Daoy (cell line): ENCODE measurements around the gene SPACA7. TPM values are rescaled to one million over a fixed set of nuclear protein-coding genes. Genes with fewer than 3 reads are reported as not detected.
"Not testable (repeated sequence)": the region's sequence is repeated elsewhere in the genome, so short reads cannot be mapped to it uniquely, and the experiment has no call there.

Experiments
- DNase-seq: peaks from one replicate; pipeline ENCODE4 v3.0.0-alpha.2; 2015; ENCODE audit warnings: low read depth
- total RNA-seq: library from RNA; depleted of rRNA; stranded (reverse); fragments of >200 nt; shearing (Covaris generic); gene quantifications from 2 replicates; pipeline ENCODE4 v1.2.3, GENCODE V29; 2014

The SPACA7 gene
- total RNA-seq, 1 experiment from 2014 or later = not detected

DNA sequence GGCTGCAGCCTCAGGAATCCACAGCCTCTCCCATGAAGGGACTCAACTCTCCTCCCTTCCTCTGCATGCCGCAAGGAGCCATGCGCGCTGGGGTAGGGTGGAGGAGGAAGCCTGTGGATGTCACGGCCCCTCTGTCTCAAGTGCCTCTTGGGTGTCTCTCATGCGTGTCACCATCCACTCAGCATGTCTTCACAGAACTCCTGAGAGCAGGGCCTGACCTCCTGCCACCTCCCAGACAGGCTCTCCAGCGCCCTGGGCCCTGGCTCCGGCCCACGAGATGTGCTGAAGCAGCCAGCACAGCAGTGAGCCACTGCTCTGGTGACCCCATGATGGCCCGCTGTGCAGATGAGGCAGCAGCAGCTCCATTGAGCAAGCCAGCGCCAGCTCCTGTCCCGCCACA is 25.9 kb upstream of the SPACA7 start:
- no peak for DNase-seq

DNA sequence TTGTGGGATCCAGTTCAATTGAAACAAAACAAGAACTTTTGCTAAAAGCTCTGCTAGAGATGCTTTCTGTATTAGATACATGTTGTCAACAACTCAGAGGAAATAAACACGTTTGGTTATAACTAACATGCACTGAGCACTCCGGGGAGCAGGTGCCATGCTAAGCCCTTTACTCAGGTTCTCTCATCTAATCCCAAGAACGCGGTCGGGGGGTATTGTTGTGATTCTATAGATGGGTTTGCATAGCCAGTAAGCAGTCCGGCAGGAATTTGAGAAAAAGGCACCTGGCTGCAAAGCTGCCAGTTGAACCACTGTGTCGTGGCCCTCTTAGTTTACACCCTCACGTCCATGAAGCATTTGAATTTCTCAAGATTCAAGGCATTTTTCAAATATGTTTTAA is 24.3 kb upstream of the SPACA7 start:
- no peak for DNase-seq

DNA sequence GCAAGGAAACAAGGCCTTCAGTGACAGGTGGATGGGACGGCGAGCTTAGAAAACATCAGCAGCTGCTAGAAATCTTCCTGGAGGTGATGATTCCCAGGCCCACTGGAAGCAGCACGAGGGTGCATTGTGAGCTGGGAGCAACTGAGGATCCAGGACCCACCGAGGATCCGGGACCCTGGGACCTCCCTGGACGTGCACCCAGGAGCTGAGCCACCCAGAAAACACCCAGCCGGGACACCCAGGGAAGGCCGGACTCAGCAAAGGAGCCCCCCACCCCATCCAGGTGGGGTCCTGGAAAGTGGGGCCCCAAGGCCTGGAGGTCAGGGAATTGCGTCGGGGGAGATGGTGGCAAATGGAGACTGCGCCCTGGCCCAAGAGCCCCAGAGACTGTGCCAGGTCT is 22.3 kb upstream of the SPACA7 start:
- no peak for DNase-seq

DNA sequence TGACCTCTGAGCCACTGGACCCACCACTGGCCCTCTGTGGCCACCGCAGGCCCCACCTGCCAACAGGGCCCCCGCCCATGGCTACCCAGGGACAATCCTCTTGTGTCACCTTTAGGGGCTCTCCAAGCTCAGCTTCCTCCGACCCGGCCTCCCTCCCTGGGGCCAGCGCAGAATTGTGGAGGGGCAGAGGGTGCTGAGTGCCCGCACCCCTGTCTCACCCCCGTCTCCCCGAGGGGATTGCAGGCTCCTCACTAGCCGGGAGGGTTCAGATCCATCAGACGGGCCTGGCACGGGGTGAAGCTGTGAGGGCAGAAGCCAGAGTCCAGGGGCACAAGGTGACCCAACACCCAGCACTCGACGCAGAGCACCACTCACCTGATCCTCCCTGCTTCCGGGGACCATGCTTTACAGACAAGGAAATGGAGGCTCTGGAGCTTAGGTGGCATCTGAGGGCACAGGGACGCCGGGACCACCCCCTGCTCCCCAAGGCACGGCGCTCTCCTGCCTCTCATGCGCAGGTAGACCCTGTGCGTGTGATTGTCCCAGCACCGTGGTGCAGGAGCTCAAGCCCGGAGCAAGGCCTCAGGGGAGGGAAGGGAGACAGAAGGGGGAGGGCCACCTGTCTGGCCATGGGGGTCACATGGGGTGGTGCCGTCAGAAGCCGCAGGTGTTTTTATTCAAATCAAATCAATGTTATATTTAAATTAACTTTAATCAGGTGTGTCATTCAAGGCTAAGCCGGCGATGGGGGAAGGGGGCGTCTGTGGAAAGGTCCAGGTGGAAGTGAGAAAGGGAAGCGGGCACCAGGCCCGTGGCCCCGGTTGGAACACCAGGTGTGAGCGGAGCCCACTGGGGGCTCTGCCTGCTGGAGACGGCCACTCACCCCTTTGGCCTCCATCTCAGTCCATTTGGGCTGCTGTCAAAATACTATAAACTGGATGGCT is 21.6 kb upstream of the SPACA7 start:
- no peak for DNase-seq

DNA sequence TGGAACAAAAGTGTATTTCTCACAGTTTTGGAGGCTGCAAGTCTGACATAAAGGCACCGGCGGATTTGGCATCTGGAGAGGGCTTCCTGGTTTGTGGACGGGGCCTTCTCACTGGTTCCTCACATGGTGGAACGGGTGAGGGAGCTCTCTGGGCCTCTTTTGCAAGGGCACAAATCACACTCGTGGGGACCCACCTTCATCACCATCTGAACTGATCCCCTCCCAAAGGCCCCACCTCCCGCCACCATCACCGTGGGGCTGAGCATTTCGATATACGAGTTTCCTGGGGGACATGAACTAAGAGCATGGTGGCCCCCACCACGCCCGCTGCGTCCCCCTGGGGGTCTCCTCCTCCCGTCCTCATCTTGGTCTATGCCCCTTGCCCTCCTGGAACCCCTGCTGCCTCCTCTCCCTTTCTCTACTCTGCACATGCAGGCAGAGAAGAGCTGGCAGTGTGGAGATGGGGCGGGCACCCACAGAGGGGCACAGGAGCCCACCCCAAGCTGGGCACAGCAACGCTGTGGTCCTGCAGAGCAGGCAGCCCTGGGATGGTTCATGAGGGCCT is 20.8 kb upstream of the SPACA7 start:
- no peak for DNase-seq

DNA sequence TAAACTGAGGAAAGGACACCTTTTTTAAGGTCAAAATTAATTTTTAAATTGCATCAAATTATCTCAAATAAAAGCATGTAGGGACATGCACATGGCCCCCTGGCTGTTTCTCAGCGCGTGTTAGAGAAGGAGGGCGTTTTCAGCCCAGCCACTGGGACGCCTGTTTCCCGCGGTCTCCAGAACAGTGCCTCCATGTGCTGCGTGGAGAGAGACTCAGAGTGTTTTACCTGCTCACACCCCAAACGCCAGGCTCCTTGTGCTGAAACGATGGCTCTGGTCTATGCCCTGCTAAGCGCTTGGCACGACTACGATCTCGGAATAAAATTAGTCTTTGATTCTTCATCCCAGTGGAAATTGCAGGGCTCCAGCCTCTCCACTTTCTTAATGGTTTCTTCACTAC is 20.0 kb upstream of the SPACA7 start:
- no peak for DNase-seq

DNA sequence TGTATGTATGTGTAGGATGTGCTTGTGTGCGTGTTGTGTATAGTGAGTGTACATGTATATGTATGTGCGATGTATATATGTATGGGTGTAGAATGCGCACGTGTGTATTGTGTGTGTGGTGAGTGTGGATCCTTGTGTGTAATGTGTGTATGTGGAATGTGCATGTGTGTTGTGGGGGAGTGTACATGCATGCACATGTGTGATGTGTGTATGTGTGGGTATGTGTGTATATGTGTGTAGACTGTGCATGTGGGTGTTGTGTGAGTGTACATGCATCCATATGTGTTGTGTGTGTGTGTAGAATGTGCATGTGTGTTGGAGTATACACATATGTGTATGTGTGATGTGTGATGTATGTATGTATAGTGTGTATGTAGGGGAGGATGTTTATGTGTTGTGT is 18.0 kb upstream of the SPACA7 start:
- DNase-seq = no peak

DNA sequence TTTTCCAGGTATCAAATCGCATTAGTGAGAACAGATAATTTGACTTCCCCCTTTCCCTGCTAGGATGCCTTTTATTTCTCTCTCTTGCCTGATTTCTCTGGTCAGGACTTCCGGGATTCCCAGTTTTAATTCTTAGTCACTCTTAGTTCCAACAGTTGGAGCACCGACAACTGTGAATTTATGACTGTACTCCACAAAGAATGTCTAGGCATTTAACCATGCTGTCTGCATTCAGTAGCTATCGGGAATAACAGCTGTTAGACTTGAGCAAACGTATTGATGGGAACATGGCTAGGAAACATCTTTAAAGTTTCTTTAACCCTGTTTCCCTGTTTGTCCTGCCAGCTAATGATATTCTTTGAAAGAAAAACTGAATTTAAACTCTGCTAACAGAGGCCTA is 14.1 kb upstream of the SPACA7 start:
- no peak for DNase-seq

DNA sequence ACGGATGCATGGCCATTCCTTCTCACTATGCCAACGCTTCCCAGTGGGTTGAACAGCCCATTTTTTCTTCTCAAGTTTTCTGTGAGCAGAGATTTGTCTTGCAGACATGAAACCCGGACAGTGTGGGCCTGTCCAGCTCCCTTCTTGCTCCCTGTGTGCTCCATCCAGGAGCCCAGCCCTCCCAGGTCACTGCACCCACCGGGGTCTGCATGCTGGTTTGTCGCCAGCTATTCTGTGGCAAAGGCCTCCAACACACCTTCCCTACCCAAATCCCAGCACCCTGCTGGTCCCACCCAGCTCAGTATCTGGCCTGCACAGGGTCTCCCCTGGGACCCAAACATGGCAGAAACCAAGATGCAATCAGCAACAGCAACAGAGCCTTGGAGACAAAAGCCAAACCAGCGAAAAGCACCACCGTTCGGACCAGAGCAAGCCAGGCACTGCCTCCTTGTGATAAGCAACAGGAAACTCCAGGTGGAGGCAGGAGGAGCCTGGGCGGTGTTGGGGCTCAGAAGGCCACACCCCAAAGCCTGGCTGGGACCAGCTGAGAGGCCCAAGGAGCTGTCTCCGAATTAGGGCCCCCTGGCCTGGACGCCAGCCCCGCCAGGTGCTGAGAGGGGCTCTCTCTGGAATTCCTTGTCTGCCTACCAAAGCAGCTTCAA is 12.2 kb upstream of the SPACA7 start:
- DNase-seq = no peak

DNA sequence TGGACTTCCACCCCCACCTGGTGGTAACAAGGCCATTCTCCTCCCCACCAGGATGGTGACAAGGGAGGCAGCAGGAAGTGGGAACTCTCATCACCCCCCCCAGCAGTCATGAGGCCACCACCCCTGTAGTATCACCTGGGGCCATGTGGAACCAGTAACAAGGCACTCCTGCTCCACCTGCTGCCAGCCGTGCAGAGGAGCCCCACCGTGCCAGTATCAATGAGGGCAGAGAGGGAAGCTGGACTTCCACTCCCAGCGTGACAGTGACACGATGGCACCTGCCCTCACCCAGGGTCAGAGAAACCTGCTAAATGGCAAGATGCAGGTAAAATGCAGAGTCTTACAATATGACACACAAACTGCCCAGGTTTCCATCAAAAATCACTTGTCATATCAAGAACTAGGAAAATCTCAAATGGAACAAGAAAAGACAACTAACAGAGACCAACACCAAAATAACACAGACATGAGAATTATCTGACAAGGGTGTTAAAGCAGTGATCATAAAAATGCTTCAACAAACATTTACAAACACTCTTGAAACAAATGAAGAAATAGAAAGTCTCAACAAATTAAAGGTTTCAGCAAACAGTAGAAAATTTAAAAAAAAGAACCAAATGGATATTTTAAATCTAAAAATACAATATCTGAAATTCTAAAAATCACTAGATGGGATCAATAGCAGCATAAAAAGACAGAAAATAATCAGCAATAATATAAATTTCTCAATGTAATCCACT is 9.1 kb upstream of the SPACA7 start:
- no peak for DNase-seq

DNA sequence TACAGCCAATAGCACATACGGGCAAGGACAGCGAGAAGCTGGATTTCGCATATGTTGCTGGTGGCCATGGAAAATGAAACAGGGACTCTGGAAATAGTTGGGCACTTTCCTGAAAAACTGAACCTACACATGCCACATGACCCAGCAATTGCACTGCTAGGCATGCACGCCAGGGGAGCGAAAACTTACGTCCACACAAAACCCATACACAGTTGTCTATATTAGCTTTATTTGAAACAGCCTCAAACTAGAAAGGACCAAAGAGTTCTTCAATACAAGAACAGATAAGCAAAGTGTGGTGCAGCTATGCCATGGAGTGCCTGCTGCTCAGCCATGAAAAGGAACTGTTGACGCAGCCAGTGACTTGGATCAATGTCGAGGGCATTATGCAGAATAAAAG is 7.3 kb upstream of the SPACA7 start:
- no peak for DNase-seq

DNA sequence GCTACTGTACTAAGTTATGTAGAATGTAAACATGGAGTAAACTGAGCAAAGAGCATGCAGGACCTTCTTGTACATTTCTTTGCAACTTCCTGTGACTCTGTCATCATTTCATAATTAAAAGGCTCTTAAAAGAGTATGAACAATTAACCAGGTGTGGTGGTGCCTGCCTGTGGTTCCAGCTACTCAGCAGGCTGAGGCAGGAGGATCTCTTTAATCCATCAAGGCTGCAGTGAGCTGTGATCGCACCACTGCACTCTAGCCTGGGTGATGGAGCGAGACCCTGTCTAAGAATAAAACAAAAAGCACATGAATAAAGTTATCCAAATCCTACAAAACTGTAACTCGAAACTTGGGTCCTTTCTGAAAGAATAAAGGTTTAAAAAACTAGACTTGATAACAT is 5.8 kb upstream of the SPACA7 start:
- no peak for DNase-seq

DNA sequence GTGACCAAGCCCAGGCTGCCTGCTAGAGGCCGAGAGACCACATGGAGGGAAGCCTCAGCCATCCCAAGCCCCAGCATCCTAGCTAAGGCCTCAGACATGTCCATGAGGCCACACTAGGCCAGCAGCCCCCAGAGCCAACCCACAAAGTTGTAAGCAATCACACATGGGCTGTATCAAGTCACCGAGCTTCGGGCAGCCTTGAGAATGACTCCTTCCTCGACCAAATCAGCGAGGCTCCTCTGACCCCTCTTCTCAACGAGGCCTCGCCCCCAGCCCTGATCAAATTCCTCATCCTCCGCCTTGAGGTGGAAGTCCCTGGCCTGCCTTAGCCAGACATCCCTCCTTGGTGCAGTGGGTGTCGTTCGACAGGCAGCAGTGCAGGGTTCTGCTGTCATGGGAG is 1.9 kb upstream of the SPACA7 start:
- no peak for DNase-seq

DNA sequence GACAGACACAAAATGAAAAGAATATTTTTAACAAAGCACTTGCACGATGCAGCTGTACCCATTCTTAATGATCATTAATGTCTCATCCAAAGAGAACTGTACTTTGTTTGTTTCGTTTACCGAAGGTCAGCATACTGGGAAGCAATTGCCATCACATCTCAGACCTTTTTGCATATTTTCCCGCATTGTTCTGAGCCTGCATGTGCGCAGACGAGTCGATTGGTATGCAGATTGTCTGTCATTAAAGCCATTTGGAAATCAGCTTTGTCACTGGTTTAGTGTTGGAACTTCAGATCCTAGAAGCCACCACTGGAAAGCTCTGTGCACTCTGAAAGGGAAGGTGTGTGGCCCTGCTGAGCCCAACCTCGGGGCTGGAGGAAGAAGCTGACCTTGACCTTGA is 15.6 kb downstream of the SPACA7 start:
- DNase-seq = no peak

DNA sequence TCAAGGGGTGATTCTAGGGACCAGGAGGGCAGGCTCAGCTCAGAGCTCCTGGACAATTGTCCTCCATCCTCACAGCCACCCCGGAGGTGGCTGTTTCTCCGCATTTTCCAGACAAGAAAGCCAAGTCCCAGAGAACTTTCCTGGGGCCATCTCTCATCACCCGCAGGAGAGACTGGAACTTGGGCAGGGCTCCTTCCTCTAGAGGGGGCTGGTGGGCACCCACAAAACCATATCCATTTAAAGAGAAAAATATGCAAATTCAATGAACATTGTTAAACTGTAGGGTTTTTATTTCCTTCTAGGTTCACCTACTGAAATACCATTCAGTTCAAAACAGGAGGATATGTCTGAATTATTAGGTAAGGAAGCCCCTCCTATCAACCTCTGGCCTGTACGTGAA is 16.6 kb downstream of the SPACA7 start:
- no peak for DNase-seq

DNA sequence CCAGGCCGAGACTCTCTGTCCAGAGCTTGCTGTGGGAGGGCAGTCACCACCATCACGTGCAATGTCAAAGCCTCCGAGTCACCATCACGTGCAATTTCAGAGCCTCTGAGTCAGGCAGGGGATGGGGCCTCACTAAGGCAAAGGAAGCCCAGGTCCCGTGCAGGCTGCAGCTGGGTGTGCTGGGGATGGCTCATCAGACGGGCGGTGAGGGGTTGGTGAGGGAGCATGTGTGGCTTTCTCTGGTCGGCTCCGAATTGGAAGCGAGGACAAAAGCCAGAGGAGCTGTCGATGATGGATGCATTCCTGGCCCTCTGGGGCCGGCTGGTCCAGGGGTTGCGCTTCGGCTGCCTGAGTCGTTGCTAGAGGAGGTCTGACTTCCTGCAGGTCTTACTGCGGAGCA is 18.9 kb downstream of the SPACA7 start:
- peak; percentile 44 for DNase-seq

DNA sequence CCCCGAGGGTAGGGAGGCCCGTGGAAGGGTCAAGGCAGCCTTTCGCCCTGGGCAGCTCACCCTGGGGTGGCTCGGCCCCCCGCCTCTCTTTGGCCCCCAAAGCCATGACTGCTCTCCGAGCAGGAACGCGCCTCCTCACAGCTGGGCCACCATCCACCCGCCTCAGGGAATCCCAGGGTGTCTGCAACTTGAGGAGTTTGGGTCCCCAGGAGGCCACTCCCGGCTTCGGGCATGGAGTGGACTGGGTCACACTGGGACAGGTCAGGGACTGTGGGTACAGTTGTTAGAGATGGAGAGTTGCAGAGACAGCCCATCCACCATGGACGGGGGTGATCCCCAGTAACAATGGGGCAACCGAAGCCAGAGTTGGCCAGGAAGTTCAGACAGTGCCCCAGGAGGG is 19.8 kb downstream of the SPACA7 start:
- DNase-seq = not testable (repeated sequence)

DNA sequence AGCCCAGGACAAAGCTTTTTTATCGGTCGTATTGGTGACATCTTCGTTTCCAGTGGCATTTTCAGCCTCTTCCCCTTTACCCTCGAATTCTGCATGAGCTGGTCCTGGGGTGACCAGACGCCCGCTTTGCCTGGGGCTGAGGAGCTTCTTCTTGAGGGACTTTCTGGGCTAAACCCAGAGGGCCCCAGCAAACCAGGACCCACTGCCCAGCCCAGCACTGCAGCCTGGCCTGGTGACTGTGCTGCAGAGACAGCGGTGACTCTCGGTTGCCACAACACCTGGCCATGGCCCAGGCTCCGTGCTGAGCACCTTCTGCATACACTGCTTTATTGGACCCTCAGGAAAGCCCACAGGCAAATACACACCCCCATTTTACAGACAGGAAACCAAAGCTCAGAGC is 21.0 kb downstream of the SPACA7 start:
- DNase-seq = no peak

DNA sequence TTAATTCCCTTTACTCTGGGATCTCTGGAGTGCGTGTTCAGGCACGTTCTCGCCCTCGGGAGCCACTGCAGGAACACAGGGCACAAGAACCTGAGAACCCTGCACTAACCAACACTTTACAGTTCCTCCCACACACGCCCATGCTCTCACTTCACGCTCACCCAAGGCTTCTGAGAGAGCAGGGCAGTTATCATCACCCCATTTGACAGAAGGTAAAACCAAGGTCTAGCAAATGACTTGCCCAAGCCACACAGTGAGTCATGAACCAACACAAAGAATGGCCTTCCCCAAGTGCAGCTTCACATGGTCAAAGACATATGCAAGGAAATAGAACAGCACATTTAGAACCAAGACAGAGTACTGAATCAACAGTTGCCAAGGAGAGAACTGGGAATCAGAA is 22.2 kb downstream of the SPACA7 start:
- not testable (repeated sequence) for DNase-seq

DNA sequence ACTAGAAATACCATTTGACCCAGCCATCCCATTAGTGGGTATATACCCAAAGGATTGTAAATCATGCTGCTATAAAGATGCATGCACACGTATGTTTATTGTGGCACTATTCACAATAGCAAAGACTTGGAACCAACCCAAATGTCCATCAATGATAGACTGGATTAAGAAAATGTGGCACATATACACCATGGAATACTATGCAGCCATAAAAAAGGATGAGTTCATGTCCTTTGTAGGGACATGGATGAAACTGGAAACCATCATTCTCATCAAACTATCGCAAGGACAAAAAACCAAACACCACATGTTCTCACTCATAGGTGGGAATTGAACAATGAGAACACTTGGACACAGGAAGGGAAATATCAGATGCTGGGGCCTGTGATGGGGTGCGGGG is 33.7 kb downstream of the SPACA7 start:
- not testable (repeated sequence) for DNase-seq

DNA sequence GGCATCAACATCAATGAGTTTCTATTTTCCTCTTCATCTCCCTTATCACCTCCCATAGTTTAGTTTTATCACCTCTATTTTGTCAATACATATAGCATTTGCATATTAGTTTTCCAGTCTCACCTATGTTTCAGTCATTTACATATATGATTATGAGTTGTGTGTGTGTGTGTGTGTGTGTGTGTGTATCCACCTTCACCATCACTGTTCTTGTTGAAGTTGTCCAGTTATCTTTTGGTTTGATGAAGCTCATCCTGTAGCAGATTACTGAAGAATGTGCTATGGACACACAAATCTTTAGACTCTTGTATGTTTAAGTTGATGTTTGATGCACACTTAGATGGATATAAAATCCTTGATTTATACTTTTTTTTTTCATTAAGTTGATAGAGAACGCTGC is 40.5 kb downstream of the SPACA7 start:
- DNase-seq = no peak

DNA sequence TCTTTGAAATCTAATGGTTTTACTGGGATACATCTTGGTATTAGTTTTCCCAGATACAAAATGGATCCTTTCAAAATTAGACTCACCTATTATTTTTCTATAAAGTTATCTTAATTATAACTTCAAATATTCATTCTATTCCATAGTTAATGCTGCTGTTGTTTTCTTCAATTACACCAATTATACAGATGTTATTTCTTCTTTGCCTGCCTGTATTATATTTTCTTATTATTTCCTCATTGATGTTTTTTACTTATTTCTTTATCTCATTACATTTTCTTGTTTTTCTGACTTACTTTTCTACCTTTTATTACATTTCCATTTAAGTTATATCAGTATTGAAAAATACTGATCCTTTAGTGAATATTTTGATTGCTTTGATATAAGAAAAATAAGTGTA is 40.9 kb downstream of the SPACA7 start:
- DNase-seq = no peak
